Nucleus accumbens (tissue), 56 donors: ENCODE results near the gene KHDRBS2.

Source experiments
- DNase-seq, 56 donors: peaks; one replicate each; lab custom pipeline; 2025; lab: John Stamatoyannopoulos, UW

KHDRBS2 gene

DNA sequence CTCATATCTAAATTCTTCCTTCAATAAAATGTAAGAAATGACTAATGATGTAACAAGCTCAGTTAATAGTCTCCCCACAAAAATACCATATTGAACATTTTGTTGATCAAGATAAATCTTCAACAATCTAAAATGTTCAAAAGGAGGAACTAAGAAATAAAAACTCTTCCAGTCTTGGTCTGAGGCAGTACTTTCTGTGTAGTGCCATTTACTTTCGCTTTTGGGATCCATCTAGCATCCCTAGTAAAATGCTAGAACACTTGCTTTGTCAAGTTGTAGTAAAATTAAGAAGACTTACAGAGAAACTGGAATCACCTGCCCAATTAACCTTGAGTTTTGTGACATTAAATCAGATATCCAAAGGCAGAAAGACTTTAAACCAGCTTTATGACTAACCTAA, 246.4 kb downstream of the KHDRBS2 start:
- DNase-seq: no peak

GRCh38 chr6:62037445-62037844, 248.6 kb downstream of the KHDRBS2 start:
- no peak for DNase-seq

- no peak for DNase-seq
Measured at GRCh38 chr6:62035952-62036351, 250.1 kb downstream of the KHDRBS2 start.

- no peak for DNase-seq
Measured at GRCh38 chr6:62013719-62014118, 272.3 kb downstream of the KHDRBS2 start.

DNA sequence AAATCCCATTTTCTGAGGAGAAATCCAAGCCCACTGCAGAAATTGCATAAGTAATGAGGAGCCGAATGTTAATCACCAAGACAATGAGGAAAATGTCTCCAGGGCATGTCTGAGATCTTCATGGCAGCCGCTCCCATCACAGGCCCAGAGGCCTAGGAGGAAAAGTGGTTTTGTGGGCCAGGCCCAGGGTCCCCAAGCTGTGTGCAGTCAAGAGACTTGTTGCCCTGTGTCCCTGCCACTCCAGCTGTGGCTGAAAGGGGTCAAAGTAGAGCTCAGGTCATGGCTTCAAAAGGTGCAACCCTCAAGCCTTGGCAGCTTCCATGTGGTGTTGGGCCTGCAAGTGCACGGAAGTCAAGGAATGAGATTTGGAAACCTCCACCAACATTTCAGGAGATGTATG, 276.6 kb downstream of the KHDRBS2 start:
- DNase-seq: no peak

- DNase-seq: no peak
Measured at GRCh38 chr6:61989616-61990015, 296.4 kb downstream of the KHDRBS2 start.

GRCh38 chr6:61980622-61981021, 305.4 kb downstream of the KHDRBS2 start:
- DNase-seq: no peak

- DNase-seq: peak in 1 of 56 donors; percentile 10
Measured at GRCh38 chr6:61977947-61978346, 308.1 kb downstream of the KHDRBS2 start.

- no peak for DNase-seq
Measured at GRCh38 chr6:61977099-61977498, 308.9 kb downstream of the KHDRBS2 start.

DNA sequence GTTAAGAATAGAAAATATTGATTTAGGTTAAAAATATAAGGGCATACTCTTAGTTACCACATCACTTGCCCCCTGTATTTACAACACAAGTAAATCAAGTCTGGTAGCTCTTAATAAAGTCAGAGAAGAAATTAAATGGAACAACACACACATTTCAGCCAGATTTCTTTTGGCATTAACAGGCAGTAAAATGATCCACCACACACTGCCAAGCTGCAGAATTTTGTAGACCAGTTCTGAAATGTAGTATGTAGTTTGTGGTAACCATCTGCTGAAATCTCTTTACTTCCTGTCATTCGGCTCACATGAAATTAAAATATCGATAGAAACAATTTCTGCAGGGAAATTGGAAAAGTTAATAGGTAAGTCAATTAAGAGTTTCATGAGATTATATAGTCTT, 326.8 kb downstream of the KHDRBS2 start:
- no peak for DNase-seq

- DNase-seq: no peak
Measured at GRCh38 chr6:61953851-61954250, 332.2 kb downstream of the KHDRBS2 start.

GRCh38 chr6:61951586-61951985, 334.4 kb downstream of the KHDRBS2 start:
- DNase-seq: no peak

- no peak for DNase-seq
Measured at GRCh38 chr6:61950811-61951210, 335.2 kb downstream of the KHDRBS2 start.

GRCh38 chr6:61949971-61950370, 336.1 kb downstream of the KHDRBS2 start:
- no peak for DNase-seq

- DNase-seq: no peak
Measured at GRCh38 chr6:61949161-61949560, 336.9 kb downstream of the KHDRBS2 start.

GRCh38 chr6:61947311-61947947, 338.6 kb downstream of the KHDRBS2 start:
- DNase-seq: no peak

- no peak for DNase-seq
Measured at GRCh38 chr6:61940919-61941318, 345.1 kb downstream of the KHDRBS2 start.

DNA sequence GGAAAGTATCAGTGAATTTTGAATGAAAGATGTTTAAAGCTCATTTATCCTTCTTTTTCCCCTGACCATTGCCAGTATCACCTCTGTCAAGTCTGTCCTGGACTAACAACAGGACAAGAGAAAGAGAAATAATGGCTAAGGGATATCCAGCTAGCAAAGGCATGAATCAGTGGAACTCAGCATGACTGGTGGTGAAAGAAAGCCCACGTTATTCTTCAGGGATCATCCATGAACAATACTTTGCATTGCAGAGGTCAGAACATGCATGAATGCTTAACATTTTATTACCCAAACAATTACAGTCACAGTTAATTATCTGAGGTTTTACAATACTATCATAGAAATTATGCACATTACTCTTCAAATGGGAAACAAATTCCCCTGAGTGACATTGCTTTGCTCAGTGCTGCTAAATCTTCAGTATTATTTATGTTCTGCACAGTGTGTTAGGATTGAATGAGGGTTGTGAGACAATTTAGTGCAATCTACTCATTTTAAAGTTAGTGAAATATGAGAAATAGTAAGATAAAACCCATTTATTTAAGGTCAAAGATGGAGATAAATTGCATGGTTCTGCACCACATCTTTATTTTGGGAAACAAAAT, 350.7 kb downstream of the KHDRBS2 start:
- DNase-seq: no peak

DNA sequence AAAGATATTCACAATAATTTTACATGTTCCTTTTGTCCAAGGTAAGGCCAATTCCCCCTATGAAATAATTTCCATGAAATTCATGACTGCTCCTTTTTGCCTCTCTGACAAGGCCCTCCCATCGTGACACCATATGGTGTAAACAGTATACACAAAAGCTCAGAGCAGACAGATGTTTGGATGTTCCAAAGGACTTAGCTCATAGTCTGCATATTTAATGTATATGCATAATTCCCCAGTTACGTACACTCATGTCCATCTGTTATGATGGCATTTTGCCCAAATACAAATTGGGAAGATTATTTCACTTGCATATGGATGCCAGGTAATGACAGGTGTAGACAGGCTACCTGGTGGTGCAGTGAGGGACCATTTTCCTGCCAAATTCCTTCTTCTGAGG, 376.5 kb downstream of the KHDRBS2 start:
- no peak for DNase-seq

DNA sequence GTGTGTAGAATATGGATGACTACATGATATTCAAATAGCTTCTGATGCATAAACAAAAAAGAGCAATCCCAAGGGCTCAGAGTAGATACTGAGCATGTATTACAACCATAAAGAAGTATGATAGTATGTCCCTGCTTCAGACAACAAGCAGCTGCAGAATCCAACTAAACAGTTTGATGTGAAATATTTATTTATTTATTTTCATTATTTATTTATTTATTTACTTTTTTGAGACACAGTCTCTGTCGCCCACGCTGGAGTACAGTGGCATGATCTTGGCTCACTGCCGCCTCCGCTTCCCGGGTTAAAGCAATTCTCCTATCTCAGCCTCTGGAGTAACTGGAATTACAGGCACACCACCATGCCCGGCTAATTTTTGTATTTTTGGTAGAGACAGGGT, 384.3 kb downstream of the KHDRBS2 start:
- DNase-seq: no peak

DNA sequence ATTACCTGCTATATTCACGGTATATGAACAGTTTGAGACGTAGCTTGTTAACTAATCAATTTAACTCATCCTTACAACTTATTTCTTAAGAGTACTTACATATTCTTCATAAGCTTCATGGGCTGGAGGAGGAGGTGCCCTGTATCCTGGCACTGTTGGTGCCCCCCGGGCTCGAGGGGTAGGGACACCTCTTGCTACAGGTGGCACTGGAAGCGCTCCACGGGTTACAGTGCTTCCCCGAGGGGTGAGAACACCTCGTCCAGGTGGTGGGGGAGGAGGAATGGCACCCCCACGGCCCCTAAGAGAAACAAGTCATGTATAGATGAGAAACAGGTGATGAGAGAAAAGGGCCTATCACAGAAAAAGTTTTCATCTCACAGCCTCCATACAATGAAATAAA, 391.5 kb downstream of the KHDRBS2 start:
- DNase-seq: no peak

DNA sequence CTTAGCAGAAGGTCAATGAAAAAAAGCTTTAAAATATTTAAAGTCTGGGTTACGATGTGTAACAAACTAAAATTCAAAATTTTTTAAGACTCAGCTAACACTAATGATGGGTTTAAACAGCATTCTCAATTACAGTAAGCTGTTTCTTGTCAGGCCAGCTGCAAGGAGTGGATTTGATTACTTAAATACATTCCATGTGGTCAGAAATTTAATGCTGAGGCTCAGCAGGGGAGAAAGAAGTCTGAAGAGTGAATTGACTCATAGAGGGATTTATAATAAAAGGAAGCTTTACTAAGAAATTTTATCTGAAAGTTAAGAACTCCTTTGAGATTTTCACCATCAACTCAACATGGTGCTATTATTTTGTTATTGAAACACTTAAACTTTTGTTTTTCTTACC, 398.6 kb downstream of the KHDRBS2 start:
- DNase-seq: no peak
